HEK293 (cell line): Measurements from ENCODE around the gene ZFYVE28.

Experiments used
- CTCF ChIP-seq: fragments of 450-650 bp; formaldehyde crosslinking; IDR thresholded peaks from 2 replicates; pipeline ENCODE4 v1.5.1; 2016; ENCODE audit warnings: missing biosample characterization, missing genetic modification characterization
- MYNN ChIP-seq: fragments of 450-650 bp; formaldehyde crosslinking; IDR thresholded peaks from 2 replicates; pipeline ENCODE4 v1.5.1; 2016; ENCODE audit warnings: missing biosample characterization, missing genetic modification characterization, borderline replicate concordance
- ZBTB17 ChIP-seq: fragments of 450-650 bp; formaldehyde crosslinking; IDR thresholded peaks from 2 replicates; pipeline ENCODE4 v1.5.1; 2016; ENCODE audit warnings: missing biosample characterization, missing genetic modification characterization
- ZBTB26 ChIP-seq: fragments of 450-650 bp; formaldehyde crosslinking; optimal IDR thresholded peaks from 2 replicates; pipeline ENCODE3; 2016; ENCODE audit warnings: missing biosample characterization, mild to moderate bottlenecking, missing genetic modification characterization
- ZNF16 ChIP-seq: fragments of 450-650 bp; formaldehyde crosslinking; IDR thresholded peaks from 2 replicates; pipeline ENCODE4 v1.5.1; 2016; ENCODE audit warnings: low read depth, missing biosample characterization, missing genetic modification characterization
- ZNF24 ChIP-seq: fragments of 450-650 bp; formaldehyde crosslinking; IDR thresholded peaks from 2 replicates; pipeline ENCODE4 v1.5.1; 2016; ENCODE audit warnings: missing biosample characterization, missing genetic modification characterization
- ZNF335 ChIP-seq: fragments of 450-650 bp; formaldehyde crosslinking; conservative IDR thresholded peaks from 2 replicates; pipeline ENCODE4 v1.5.1; 2016; ENCODE audit warnings: missing biosample characterization, missing genetic modification characterization
- ZNF398 ChIP-seq: fragments of 450-650 bp; formaldehyde crosslinking; IDR thresholded peaks from 2 replicates; pipeline ENCODE4 v1.5.1; 2017; ENCODE audit warnings: missing biosample characterization, missing genetic modification characterization
- ZNF600 ChIP-seq: fragments of 450-650 bp; formaldehyde crosslinking; IDR thresholded peaks from 2 replicates; pipeline ENCODE4 v1.5.1; 2016; ENCODE audit warnings: missing biosample characterization, missing genetic modification characterization

GRCh38 chr4:2248821-2249261 lies 169.6 kb downstream of the ZFYVE28 start:
- TF ChIP-seq CTCF (no peak), ZNF398 (tag by site-specific recombination) (no peak), ZNF16 (tag by site-specific recombination) (no peak), MYNN (tag by site-specific recombination) (no peak), ZNF24 (no peak), ZBTB26 (tag by site-specific recombination) (no peak), ZNF335 (tag by site-specific recombination) (no peak), ZBTB17 (no peak), ZNF600 (tag by site-specific recombination) (no peak)
